Gastrocnemius medialis (tissue), 4 donors: Measurements from ENCODE around the gene MS4A15. TPM values are rescaled to one million over a fixed set of nuclear protein-coding genes. Genes with fewer than 3 reads are reported as not detected.
"Not testable (repeated sequence)": the region's sequence is repeated elsewhere in the genome, so short reads cannot be mapped to it uniquely, and the experiment has no call there.

Experiments
- ATAC-seq, 2 donors: fragments of 150-250 bp; one replicate each; pipeline ENCODE4 v1.9.1; 2016
- DNase-seq, 2 donors: peaks; one replicate each; pipeline ENCODE4 v3.0.0-alpha.2; 2019
- H3K27ac ChIP-seq, 4 donors: fragments of 200-600 bp; sonication (generic); 1 replicate in 1 of 4; 2 replicates in 3 of 4; pipeline ENCODE4 v1.5.1; 2016 to 2018; ENCODE audit warnings: mild to moderate bottlenecking in 2 of 4, moderate library complexity in 1 of 4
- H3K27me3 ChIP-seq, 3 donors: fragments of 200-600 bp; sonication (generic) in 2 of 3; 1 replicate in 1 of 3; 2 replicates in 2 of 3; pipeline versions ENCODE4 v1.5.1 to v1.6.0; 2016 to 2019; ENCODE audit warnings: mild to moderate bottlenecking in 1 of 3, moderate library complexity in 1 of 3
- H3K36me3 ChIP-seq, 2 donors: fragments of 200-600 bp; sonication (generic) in 1 of 2; one replicate each; pipeline ENCODE4 v1.5.1; 2017 to 2018
- H3K4me1 ChIP-seq, 2 donors: fragments of 200-600 bp; sonication (generic) in 1 of 2; one replicate each; pipeline ENCODE4 v1.5.1; 2016 to 2017; ENCODE audit warnings: mild to moderate bottlenecking in 2 of 2
- H3K4me3 ChIP-seq, 4 donors: fragments of 200-600 bp; sonication (generic) in 3 of 4; 1 replicate in 1 of 4; 2 replicates in 3 of 4; pipeline ENCODE4 v1.5.1; 2016 to 2019; ENCODE audit warnings: mild to moderate bottlenecking in 2 of 4
- H3K9me3 ChIP-seq, 3 donors: fragments of 200-600 bp; sonication (generic) in 2 of 3; 1 replicate in 1 of 3; 2 replicates in 2 of 3; pipeline ENCODE4 v1.5.1; 2016 to 2019
- POLR2A ChIP-seq, 2 donors: fragments of 450-650 bp; IDR thresholded peaks; one replicate each; pipeline ENCODE4 v1.6.1; 2017; ENCODE audit warnings: antibody characterized with exemption in 2 of 2, mild to moderate bottlenecking in 2 of 2, moderate library complexity in 2 of 2
- in situ Hi-C, 4 donors: fragments of 200-750 bp; cut with MboI; loops; one replicate each; pipeline versions ENCODE4 v1.15.0 to v1.8.0; 2017; ENCODE audit warnings: low sequenced_read_pairs in 4 of 4
- intact Hi-C: fragments of 100-400 bp; cut with DNase I; formaldehyde crosslinking; loops from one replicate; pipeline ENCODE4 v1.15.1; 2023; ENCODE audit warnings: low total_unique reads
- total RNA-seq, 4 donors: library from RNA; depleted of rRNA; stranded (reverse); fragments of >200 nt; gene quantifications; one replicate each; pipeline versions ENCODE4 v1.1.0 to v1.2.3, GENCODE V29; 2016
- TF ChIP-seq, protein P1 (sequence below), 5 experiments: fragments of 450-650 bp in 3 of 5; fragments of 200-600 bp in 2 of 5; sonication (generic) in 2 of 5; IDR thresholded peaks in 4 of 5; conservative IDR thresholded peaks in 1 of 5; 1 replicate in 4 of 5; 2 replicates in 1 of 5; pipeline ENCODE4 v1.5.1; 2016 to 2019; ENCODE audit warnings: antibody characterized with exemption in 5 of 5, mild to moderate bottlenecking in 3 of 5, moderate library complexity in 3 of 5

MS4A15 gene
- total RNA-seq, 4 donors from 2014 or later = not detected

DNA sequence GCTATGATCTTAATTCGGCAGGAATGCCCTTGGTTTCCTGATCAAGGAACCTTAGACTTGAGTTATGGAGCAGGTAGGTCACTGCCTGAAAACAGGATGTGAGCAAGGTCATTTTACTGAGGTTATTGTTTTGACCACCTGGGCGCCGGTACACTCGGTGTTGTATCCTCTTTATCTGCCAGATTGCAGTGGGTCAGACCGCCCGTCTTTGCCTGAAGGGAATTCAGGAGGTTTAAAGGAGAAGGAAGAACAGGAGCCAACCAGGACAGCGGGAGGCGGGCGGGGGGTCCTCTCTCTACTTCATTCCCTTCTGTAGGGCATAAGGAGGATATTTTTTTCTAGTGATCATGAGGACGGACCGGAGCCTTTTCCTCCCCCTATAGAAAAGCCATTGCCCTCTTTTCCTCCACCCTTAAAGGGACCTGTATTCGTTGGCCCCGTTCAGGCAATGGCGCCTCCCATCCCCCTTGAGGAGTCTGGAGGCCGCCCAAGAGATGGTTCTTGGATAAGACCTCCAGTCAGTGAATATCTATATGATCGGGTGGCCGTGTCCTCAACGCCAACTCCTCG is 649 bp downstream of the MS4A15 start:
- intact Hi-C loops (no loop called here), in situ Hi-C loops (no loop called here)
- Histone ChIP-seq H3K4me3 (no peak overlapping the region), H3K27me3 (no peaks in the 10 kb centered on the region), H3K4me1 (peaks cover 6 to 9% of the 10 kb centered on the region in 2 donors), H3K27ac (no peak overlapping the region), H3K9me3 (no peaks in the 10 kb centered on the region), H3K36me3 (no peaks in the 10 kb centered on the region)
- TF ChIP-seq, protein P1, sequence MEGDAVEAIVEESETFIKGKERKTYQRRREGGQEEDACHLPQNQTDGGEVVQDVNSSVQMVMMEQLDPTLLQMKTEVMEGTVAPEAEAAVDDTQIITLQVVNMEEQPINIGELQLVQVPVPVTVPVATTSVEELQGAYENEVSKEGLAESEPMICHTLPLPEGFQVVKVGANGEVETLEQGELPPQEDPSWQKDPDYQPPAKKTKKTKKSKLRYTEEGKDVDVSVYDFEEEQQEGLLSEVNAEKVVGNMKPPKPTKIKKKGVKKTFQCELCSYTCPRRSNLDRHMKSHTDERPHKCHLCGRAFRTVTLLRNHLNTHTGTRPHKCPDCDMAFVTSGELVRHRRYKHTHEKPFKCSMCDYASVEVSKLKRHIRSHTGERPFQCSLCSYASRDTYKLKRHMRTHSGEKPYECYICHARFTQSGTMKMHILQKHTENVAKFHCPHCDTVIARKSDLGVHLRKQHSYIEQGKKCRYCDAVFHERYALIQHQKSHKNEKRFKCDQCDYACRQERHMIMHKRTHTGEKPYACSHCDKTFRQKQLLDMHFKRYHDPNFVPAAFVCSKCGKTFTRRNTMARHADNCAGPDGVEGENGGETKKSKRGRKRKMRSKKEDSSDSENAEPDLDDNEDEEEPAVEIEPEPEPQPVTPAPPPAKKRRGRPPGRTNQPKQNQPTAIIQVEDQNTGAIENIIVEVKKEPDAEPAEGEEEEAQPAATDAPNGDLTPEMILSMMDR (IDR thresholded peaks at IDR 0.05 in 4 of 5, conservative IDR thresholded peaks at IDR 0.05 in 1 of 5) = no peak
- TF ChIP-seq POLR2A (IDR thresholded peaks at IDR 0.05) = no peak
- DNase-seq (no peak), ATAC-seq (no peak)

DNA sequence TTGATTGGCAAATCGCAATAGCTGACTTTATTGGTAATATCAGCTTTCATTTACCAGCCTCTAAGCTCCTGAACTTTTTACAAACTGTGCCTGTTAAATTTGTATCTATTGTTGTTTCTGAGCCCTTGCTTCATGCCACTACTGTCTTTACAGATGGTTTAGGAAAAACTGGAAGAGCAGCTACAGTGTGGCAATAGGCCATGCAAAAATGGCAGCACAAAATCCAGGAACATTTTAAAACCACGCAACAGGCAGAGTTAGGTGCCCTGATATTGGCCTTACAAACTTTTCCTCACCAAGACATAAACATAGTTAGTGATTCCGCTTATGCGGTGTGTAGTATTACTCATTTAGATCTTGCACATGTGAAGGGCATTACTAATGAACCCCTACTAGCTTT is 2.0 kb downstream of the MS4A15 start:
- H3K4me3 ChIP-seq, H3K36me3 ChIP-seq, H3K9me3 ChIP-seq, intact Hi-C loops, DNase-seq, in situ Hi-C loops, H3K27me3 ChIP-seq, H3K27ac ChIP-seq, ATAC-seq: not testable (repeated sequence)
- H3K4me1 ChIP-seq = peaks cover 6 to 14% of the 10 kb centered on the region in 2 donors

DNA sequence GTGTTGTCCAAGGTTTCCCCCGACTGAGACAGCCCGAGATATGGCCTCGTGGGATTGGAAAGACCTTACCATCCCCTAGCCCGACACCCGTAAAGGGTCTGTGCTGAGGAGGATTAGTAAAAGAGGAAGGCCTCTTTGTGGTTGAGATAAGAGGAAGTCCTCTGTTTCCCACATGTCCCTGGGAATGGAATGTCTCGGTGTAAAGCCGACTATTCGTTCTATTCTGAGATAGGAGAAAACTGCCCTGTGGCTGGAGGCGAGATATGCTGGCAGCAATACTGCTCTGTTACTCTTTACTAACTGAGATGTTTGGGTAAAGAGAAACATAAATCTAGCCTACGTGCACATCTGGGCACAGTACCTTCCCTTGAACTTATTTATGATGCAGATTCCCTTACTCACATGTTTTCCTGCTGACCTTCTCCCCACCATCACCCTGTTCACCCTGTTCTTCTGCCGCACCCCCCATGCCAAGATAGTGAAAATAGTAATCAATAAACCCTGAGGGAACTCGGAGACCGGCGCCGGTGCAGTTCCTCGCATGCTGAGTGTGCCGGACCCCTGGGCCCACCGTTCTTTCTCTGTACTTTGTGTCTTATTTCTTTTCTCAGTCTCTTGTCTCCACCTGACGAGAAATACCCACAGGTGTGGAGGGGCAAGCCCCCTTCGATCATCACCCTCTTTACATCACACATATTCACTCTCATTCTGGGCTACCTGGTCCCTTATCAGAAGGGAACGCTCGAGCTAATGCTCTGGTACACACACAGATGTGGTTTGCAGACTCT is 3.0 kb downstream of the MS4A15 start:
- in situ Hi-C loops = not testable (repeated sequence)

DNA sequence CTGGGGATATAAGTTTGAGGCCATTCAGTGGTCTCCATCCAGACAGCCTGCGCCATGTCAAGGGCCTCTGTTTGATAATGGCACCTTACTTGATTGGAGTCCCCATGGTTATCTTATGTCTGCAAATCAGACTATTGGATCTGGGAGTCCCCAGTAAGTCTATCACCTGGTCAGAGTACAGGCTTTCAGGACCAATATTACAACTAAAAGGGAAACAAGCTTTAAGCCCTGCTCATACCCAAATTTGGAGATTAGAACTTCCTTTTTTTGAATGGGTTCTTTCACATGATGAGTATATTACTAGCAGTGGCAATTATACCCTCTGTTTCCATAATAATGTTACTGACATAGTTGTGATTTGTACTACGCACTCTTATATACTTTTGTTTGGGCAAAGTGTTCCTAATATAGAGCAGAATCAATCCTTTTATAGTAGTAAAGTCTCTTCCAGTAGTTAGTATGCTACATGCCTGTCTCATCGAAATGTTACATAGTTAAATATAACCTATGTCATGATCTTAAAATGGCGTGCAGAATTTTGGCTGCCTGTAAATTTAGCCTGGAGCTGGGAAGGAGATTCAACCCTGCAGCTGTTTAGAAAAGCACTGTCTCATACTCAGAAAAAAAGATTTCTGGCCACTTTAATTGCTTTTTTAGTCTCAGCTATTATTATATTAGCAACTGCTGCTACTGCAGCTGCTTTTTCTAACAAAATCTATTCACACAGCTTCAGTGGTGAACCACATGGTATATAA is 4.9 kb downstream of the MS4A15 start:
- intact Hi-C loops = no loop called here
- Histone ChIP-seq H3K9me3 (no peaks in the 10 kb centered on the region), H3K36me3 (no peaks in the 10 kb centered on the region), H3K27me3 (no peaks in the 10 kb centered on the region), H3K4me3 (no peak overlapping the region), H3K4me1 (peaks cover 6 to 14% of the 10 kb centered on the region in 2 donors), H3K27ac (no peak overlapping the region)
- in situ Hi-C loops = no loop called here
- ATAC-seq (no peak), DNase-seq (no peak)
- TF ChIP-seq, protein P1 (IDR thresholded peaks at IDR 0.05 in 4 of 5, conservative IDR thresholded peaks at IDR 0.05 in 1 of 5) = no peak
- no peak for TF ChIP-seq POLR2A (IDR thresholded peaks at IDR 0.05)

More for the DNA sequence above, 3.0 kb downstream of the MS4A15 start:
- intact Hi-C loops, H3K27me3 ChIP-seq, H3K27ac ChIP-seq, DNase-seq, ATAC-seq, H3K36me3 ChIP-seq, H3K9me3 ChIP-seq, H3K4me3 ChIP-seq: not testable (repeated sequence)
- H3K4me1 ChIP-seq = peaks cover 6 to 14% of the 10 kb centered on the region in 2 donors

DNA sequence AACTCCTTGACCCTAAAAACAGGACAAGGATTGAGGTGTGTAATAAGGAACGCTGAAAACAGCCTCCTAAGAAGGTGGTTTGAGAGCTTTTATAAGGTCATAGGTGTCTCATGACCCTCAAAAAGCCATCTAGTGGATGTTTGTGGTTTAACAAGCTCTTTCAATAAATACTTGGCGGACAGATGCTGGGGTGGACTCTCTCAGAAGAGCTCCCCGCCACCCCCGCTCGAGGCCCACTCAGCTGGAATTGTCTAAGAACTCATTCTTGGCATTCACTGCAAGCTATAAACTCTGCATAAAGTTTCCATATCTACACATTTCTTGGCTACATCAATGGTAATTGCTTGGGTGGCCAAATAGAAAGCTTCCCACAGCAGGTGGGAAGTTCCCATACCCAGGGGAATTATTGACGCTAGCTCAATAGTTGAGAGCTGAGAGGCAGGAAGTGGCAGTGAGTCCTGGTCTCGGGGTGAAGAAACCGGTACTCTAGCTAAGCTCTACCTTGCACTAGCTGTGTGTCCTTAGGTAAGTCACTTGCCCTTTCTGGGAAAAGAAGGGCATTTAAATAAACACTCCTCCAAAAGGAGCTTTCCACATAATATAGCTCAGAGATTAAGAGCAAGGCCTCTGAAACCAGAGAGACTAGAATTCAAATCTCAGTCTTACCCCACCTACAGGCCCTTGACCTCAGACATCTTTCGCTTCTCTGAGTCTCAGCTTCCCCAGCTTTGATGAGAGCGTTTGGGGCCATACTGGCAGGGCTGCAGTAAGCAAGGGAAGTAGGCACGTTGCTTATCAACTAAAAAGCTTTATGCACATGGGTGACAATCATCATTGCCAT is 6.4 kb downstream of the MS4A15 start:
- Histone ChIP-seq H3K27ac (no peak overlapping the region), H3K4me3 (no peak overlapping the region), H3K4me1 (peaks cover 6 to 14% of the 10 kb centered on the region in 2 donors), H3K27me3 (peaks cover 0 to 5% (median 0%) of the 10 kb centered on the region in 3 donors), H3K36me3 (no peaks in the 10 kb centered on the region), H3K9me3 (no peaks in the 10 kb centered on the region)
- in situ Hi-C loops = no loop called here
- TF ChIP-seq, protein P1 (IDR thresholded peaks at IDR 0.05 in 4 of 5, conservative IDR thresholded peaks at IDR 0.05 in 1 of 5) = no peak
- TF ChIP-seq POLR2A (IDR thresholded peaks at IDR 0.05) = no peak
- intact Hi-C loops = no loop called here
- no peak for DNase-seq
- ATAC-seq = no peak
